Measurements from ENCODE around the gene FILIP1L. TPM values are rescaled to one million over a fixed set of nuclear protein-coding genes. Genes with fewer than 3 reads are reported as not detected.

Gene FILIP1L
- polyA plus RNA-seq, 1 of the 3 experiments (the other 2 are of a cell fraction) = 26.8 TPM

DNA sequence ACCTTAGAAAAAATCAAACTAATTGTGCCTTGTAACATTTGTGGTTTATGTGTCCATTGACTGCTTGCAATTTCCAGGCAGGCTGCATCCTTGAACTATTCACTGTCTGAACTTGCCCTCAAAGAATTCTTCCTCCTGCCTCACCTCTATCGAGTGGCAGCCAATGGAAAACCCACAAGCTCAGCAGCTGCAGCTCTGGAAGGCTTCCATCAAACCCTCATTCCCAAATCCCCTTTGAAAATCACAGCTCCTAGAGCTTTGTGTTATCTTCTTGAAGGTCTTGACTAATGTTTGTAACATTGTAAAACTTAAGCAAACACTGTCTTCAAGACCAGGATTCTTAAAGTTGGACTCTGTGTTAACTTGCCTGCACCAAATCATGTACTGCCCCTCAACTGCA lies 81.1 kb downstream of the FILIP1L start:
- DNase-seq = no peak
- H4K20me1 ChIP-seq (ENCODE audit: insufficient read depth) = no peaks in the 10 kb centered on the region
- H3K4me1 ChIP-seq (ENCODE audit: control insufficient read depth in 1 of 2, insufficient read depth in 2 of 2, low read depth in 1 of 2, low read length in 1 of 2) = peaks cover 8 to 25% of the 10 kb centered on the region in 2 experiments; a peak in 3 of 4 replicates
- H3K4me2 ChIP-seq = peak overlapping the region; percentile 59; the same call in 1 of the 2 replicates
- TF ChIP-seq EP300 (IDR thresholded peaks at IDR 0.05; ENCODE audit: borderline replicate concordance in 1 of 2, low read depth in 1 of 2, low read length in 1 of 2) (peak in 1 of 2 experiments; percentile 71; a peak in 2 of 4 replicates), FOSL2 (IDR thresholded peaks at IDR 0.05; ENCODE audit: borderline replicate concordance, low read depth) (0 out of 2 replicates have a peak, but pooled peaks have one; percentile 3), POLR2AphosphoS5 (IDR thresholded peaks at IDR 0.05; ENCODE audit: low read depth, low read length) (no peak), TEAD4 (IDR thresholded peaks at IDR 0.05; ENCODE audit: borderline replicate concordance, insufficient read depth) (no peak), EZH2phosphoT487 (IDR thresholded peaks at IDR 0.05; ENCODE audit: borderline replicate concordance, low read depth) (no peak), TCF12 (IDR thresholded peaks at IDR 0.05) (peak; percentile 80), RXRA (IDR thresholded peaks at IDR 0.05; ENCODE audit: borderline replicate concordance, low read depth) (peak; percentile 79)
- TF ChIP-seq, protein P1, sequence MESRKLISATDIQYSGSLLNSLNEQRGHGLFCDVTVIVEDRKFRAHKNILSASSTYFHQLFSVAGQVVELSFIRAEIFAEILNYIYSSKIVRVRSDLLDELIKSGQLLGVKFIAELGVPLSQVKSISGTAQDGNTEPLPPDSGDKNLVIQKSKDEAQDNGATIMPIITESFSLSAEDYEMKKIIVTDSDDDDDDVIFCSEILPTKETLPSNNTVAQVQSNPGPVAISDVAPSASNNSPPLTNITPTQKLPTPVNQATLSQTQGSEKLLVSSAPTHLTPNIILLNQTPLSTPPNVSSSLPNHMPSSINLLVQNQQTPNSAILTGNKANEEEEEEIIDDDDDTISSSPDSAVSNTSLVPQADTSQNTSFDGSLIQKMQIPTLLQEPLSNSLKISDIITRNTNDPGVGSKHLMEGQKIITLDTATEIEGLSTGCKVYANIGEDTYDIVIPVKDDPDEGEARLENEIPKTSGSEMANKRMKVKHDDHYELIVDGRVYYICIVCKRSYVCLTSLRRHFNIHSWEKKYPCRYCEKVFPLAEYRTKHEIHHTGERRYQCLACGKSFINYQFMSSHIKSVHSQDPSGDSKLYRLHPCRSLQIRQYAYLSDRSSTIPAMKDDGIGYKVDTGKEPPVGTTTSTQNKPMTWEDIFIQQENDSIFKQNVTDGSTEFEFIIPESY (IDR thresholded peaks at IDR 0.05; ENCODE audit: borderline replicate concordance, low read depth) = no peak
- TF ChIP-seq, protein P2, sequence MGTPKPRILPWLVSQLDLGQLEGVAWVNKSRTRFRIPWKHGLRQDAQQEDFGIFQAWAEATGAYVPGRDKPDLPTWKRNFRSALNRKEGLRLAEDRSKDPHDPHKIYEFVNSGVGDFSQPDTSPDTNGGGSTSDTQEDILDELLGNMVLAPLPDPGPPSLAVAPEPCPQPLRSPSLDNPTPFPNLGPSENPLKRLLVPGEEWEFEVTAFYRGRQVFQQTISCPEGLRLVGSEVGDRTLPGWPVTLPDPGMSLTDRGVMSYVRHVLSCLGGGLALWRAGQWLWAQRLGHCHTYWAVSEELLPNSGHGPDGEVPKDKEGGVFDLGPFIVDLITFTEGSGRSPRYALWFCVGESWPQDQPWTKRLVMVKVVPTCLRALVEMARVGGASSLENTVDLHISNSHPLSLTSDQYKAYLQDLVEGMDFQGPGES (IDR thresholded peaks at IDR 0.05; ENCODE audit: low read depth, low read length) = no peak
- TF ChIP-seq, protein P3, sequence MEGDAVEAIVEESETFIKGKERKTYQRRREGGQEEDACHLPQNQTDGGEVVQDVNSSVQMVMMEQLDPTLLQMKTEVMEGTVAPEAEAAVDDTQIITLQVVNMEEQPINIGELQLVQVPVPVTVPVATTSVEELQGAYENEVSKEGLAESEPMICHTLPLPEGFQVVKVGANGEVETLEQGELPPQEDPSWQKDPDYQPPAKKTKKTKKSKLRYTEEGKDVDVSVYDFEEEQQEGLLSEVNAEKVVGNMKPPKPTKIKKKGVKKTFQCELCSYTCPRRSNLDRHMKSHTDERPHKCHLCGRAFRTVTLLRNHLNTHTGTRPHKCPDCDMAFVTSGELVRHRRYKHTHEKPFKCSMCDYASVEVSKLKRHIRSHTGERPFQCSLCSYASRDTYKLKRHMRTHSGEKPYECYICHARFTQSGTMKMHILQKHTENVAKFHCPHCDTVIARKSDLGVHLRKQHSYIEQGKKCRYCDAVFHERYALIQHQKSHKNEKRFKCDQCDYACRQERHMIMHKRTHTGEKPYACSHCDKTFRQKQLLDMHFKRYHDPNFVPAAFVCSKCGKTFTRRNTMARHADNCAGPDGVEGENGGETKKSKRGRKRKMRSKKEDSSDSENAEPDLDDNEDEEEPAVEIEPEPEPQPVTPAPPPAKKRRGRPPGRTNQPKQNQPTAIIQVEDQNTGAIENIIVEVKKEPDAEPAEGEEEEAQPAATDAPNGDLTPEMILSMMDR (IDR thresholded peaks at IDR 0.05) = no peak
- TF ChIP-seq, protein P4, sequence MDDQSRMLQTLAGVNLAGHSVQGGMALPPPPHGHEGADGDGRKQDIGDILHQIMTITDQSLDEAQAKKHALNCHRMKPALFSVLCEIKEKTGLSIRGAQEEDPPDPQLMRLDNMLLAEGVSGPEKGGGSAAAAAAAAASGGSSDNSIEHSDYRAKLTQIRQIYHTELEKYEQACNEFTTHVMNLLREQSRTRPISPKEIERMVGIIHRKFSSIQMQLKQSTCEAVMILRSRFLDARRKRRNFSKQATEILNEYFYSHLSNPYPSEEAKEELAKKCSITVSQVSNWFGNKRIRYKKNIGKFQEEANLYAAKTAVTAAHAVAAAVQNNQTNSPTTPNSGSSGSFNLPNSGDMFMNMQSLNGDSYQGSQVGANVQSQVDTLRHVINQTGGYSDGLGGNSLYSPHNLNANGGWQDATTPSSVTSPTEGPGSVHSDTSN (IDR thresholded peaks at IDR 0.05) = peak; percentile 65
- TF ChIP-seq, protein P5, sequence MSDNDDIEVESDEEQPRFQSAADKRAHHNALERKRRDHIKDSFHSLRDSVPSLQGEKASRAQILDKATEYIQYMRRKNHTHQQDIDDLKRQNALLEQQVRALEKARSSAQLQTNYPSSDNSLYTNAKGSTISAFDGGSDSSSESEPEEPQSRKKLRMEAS (IDR thresholded peaks at IDR 0.05; ENCODE audit: low read depth) = peak; percentile 42; the same call in 1 of the 2 replicates
- TF ChIP-seq, protein P6, sequence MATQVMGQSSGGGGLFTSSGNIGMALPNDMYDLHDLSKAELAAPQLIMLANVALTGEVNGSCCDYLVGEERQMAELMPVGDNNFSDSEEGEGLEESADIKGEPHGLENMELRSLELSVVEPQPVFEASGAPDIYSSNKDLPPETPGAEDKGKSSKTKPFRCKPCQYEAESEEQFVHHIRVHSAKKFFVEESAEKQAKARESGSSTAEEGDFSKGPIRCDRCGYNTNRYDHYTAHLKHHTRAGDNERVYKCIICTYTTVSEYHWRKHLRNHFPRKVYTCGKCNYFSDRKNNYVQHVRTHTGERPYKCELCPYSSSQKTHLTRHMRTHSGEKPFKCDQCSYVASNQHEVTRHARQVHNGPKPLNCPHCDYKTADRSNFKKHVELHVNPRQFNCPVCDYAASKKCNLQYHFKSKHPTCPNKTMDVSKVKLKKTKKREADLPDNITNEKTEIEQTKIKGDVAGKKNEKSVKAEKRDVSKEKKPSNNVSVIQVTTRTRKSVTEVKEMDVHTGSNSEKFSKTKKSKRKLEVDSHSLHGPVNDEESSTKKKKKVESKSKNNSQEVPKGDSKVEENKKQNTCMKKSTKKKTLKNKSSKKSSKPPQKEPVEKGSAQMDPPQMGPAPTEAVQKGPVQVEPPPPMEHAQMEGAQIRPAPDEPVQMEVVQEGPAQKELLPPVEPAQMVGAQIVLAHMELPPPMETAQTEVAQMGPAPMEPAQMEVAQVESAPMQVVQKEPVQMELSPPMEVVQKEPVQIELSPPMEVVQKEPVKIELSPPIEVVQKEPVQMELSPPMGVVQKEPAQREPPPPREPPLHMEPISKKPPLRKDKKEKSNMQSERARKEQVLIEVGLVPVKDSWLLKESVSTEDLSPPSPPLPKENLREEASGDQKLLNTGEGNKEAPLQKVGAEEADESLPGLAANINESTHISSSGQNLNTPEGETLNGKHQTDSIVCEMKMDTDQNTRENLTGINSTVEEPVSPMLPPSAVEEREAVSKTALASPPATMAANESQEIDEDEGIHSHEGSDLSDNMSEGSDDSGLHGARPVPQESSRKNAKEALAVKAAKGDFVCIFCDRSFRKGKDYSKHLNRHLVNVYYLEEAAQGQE (IDR thresholded peaks at IDR 0.05; ENCODE audit: low read depth, low read length) = no peak
- peaks cover 30% of the 10 kb centered on the region for H3F3A ChIP-seq (replicated peaks; ENCODE audit: insufficient read depth)
- ChIA-PET CTCF (interaction anchor here (1.2 kb wide), 1 partner anchor 36 kb away, joined by 3 read pairs; no protein-coding TSS in a partner anchor), POLR2A (no interaction called here)
- H3K79me2 ChIP-seq (ENCODE audit: insufficient read depth) = no peaks in the 10 kb centered on the region
- no peak overlapping the region for H2AFZ ChIP-seq (ENCODE audit: low read depth)
- H3K36me3 ChIP-seq (replicated peaks in 1 of 2; ENCODE audit: control insufficient read depth in 1 of 2, insufficient read depth in 2 of 2, low read length in 1 of 2) = no peaks in the 10 kb centered on the region
- no peaks in the 10 kb centered on the region for H3K27me3 ChIP-seq (ENCODE audit: insufficient read depth)
- H3K4me3 ChIP-seq (ENCODE audit: low read depth in 2 of 2, low read length in 1 of 2) = no peak overlapping the region
- H3K9me3 ChIP-seq = no peaks in the 10 kb centered on the region
- peak overlapping the region; percentile 37; the same call in 1 of the 2 replicates for H3K9ac ChIP-seq
- peak overlapping the region; percentile 59 to 90 for H3K27ac ChIP-seq (ENCODE audit: low read depth in 2 of 2, low read length in 1 of 2)
- no peaks in the 10 kb centered on the region for H3K9me2 ChIP-seq
- WGBS (ENCODE audit: low lambda C conversion rate) = 20% methylated on average over 1 of the region's 1 CpG

All from SK-N-SH (cell line).